Prostate gland (tissue), 2 donors: Measurements from ENCODE around the gene GSTO1. TPM values are rescaled to one million over a fixed set of nuclear protein-coding genes. Genes with fewer than 3 reads are reported as not detected.

Source experiments
- DNase-seq: peaks from one replicate; pipeline ENCODE4 v3.0.0-alpha.2; 2019; ENCODE audit warnings: low spot score
- H3K27ac ChIP-seq, 2 donors: fragments of 200-600 bp; sonication (generic); 2 replicates each; pipeline ENCODE4 v1.5.1; 2017 to 2019
- H3K27me3 ChIP-seq: fragments of 200-600 bp; sonication (generic); replicated peaks from 2 replicates; pipeline ENCODE4 v1.5.1; 2019; ENCODE audit not compliant: insufficient read depth
- H3K36me3 ChIP-seq, 2 donors: fragments of 200-600 bp; sonication (generic); 1 replicate in 1 of 2; 2 replicates in 1 of 2; pipeline versions ENCODE4 v1.5.1 to v1.8.1; 2017 to 2019
- H3K4me1 ChIP-seq: fragments of 200-600 bp; sonication (generic); replicated peaks from 2 replicates; pipeline ENCODE4 v1.5.1; 2019
- H3K4me3 ChIP-seq, 2 donors: fragments of 200-600 bp; sonication (generic); 2 replicates each; pipeline ENCODE4 v1.5.1; 2017 to 2019
- H3K9me3 ChIP-seq: fragments of 200-600 bp; sonication (generic); 2 replicates; pipeline ENCODE4 v1.5.1; 2017
- POLR2A ChIP-seq: fragments of 450-650 bp; IDR thresholded peaks from one replicate; pipeline ENCODE4 v1.6.1; 2016; ENCODE audit warnings: antibody characterized with exemption, mild to moderate bottlenecking
- POLR2AphosphoS5 ChIP-seq: sonication (generic); formaldehyde crosslinking; IDR thresholded peaks from one replicate; pipeline ENCODE4 v1.6.1; 2017; ENCODE audit warnings: antibody characterized with exemption
- WGBS: methylation state at CpG from one replicate; pipeline ENCODE4 v1.1.5; 2018; 5-methylcytosine and 5-hydroxymethylcytosine counted together
- intact Hi-C: fragments of 100-400 bp; cut with DNase I; formaldehyde crosslinking; loops from one replicate; pipeline ENCODE4 v1.14.2; 2022
- total RNA-seq, 2 donors: library from RNA; depleted of rRNA; stranded (reverse); fragments of >200 nt; gene quantifications; one replicate each; pipeline ENCODE4 v1.1.0, GENCODE V29; 2016
- TF ChIP-seq, protein P1 (sequence below), 4 experiments: fragments of 200-600 bp in 2 of 4; fragments of 450-650 bp in 2 of 4; sonication (generic) in 2 of 4; IDR thresholded peaks; 1 replicate in 3 of 4; 2 replicates in 1 of 4; pipeline ENCODE4 v1.5.1; 2016 to 2019; ENCODE audit warnings: antibody characterized with exemption in 4 of 4, mild to moderate bottlenecking in 2 of 4, moderate library complexity in 2 of 4

Gene GSTO1
- total RNA-seq, 2 donors from 2014 or later, result 46.8 to 91.8 TPM

DNA sequence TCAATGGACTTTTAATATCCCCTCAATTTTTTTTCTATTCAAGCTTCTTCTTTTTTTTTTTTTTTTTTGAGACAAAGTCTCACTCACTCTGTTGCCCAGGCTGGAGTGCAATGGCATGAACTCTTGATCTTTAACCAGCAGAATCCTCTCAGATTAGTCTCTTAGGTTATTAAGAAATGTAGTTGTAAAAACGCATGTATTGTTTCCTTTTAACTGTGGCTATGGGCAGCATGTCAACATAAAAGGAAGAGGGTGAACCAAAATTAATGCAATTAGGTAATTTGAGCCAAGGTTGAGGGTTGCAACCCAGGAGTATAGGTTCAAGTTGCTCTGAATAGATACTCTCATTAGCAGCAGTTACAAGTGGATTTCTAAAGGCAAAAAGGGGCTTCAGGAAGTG, 4.3 kb upstream of the GSTO1 start:
- TF ChIP-seq, protein P1, sequence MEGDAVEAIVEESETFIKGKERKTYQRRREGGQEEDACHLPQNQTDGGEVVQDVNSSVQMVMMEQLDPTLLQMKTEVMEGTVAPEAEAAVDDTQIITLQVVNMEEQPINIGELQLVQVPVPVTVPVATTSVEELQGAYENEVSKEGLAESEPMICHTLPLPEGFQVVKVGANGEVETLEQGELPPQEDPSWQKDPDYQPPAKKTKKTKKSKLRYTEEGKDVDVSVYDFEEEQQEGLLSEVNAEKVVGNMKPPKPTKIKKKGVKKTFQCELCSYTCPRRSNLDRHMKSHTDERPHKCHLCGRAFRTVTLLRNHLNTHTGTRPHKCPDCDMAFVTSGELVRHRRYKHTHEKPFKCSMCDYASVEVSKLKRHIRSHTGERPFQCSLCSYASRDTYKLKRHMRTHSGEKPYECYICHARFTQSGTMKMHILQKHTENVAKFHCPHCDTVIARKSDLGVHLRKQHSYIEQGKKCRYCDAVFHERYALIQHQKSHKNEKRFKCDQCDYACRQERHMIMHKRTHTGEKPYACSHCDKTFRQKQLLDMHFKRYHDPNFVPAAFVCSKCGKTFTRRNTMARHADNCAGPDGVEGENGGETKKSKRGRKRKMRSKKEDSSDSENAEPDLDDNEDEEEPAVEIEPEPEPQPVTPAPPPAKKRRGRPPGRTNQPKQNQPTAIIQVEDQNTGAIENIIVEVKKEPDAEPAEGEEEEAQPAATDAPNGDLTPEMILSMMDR (IDR thresholded peaks at IDR 0.05), result no peak
- TF ChIP-seq POLR2A (no peak), POLR2AphosphoS5 (no peak)
- no peaks in the 10 kb centered on the region for H3K9me3 ChIP-seq
- H3K4me3 ChIP-seq, result no peak overlapping the region
- no peaks in the 10 kb centered on the region for H3K36me3 ChIP-seq
- DNase-seq, result no peak
- no peak overlapping the region for H3K27ac ChIP-seq
- H3K4me1 ChIP-seq, result no peaks in the 10 kb centered on the region
- H3K27me3 ChIP-seq, result no peaks in the 10 kb centered on the region
- intact Hi-C loops, result loop anchor here (10.0 kb wide), 1 partner anchor 286 kb away; the partner anchor contains the start of gene SLK
- 18% methylated on average over 1 of the region's 1 CpG for WGBS

DNA sequence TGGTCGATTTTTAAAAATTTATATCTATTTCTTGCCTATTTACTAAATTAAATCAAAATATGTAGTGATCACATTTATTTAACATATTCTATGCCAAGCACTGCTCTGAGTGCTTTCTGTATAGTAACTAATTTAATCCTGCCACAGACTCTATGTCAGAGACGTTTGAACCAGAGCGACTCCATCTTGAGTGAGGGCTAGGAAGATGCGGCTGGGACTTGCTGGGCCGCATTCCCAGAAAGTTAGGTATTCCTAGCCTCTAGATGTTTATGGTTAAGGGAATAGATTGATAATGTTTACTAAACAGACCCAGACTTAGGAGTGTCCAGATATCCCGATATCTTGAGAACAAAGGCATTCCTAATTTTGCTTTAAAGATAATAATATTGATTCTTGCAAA, 3.2 kb upstream of the GSTO1 start:
- H3K27me3 ChIP-seq, result no peaks in the 10 kb centered on the region
- intact Hi-C loops, result loop anchor here (10.0 kb wide), 1 partner anchor 287 kb away; the partner anchor contains the start of gene SLK
- H3K9me3 ChIP-seq, result no peaks in the 10 kb centered on the region
- no peaks in the 10 kb centered on the region for H3K4me1 ChIP-seq
- no peak for DNase-seq
- H3K27ac ChIP-seq, result no peak overlapping the region
- WGBS, result 92% methylated on average over 6 of the region's 6 CpGs
- no peak overlapping the region for H3K4me3 ChIP-seq
- TF ChIP-seq POLR2AphosphoS5 (no peak), POLR2A (no peak)
- TF ChIP-seq, protein P1 (IDR thresholded peaks at IDR 0.05), result no peak
- H3K36me3 ChIP-seq, result no peaks in the 10 kb centered on the region

DNA sequence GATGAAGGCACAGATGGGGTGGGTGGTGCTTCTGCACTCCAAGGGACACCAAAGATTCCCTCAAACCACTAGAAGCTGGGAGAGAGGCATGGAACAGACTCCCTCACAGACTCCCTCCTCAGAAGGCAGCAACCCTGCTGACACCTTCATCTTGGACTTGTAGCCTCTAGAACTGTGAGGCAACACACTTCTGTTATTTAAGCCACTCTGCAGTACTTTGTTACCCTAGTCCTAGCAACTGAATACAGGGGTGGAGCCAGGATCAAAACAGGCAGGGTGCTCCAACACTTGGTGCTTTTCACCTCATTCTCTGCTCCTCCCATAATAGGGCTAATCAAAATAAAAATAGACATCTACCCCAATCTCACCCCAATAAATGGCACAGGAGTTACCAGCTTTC, 2.3 kb upstream of the GSTO1 start:
- H3K27me3 ChIP-seq, result no peaks in the 10 kb centered on the region
- no peak overlapping the region for H3K27ac ChIP-seq
- no peak overlapping the region for H3K4me3 ChIP-seq
- H3K9me3 ChIP-seq, result no peaks in the 10 kb centered on the region
- no peaks in the 10 kb centered on the region for H3K4me1 ChIP-seq
- TF ChIP-seq, protein P1 (IDR thresholded peaks at IDR 0.05), result no peak
- no peak for TF ChIP-seq POLR2A
- TF ChIP-seq POLR2AphosphoS5, result no peak
- intact Hi-C loops, result loop anchor here (10.0 kb wide), 1 partner anchor 288 kb away; the partner anchor contains the start of gene SLK
- DNase-seq, result no peak
- H3K36me3 ChIP-seq, result no peaks in the 10 kb centered on the region

DNA sequence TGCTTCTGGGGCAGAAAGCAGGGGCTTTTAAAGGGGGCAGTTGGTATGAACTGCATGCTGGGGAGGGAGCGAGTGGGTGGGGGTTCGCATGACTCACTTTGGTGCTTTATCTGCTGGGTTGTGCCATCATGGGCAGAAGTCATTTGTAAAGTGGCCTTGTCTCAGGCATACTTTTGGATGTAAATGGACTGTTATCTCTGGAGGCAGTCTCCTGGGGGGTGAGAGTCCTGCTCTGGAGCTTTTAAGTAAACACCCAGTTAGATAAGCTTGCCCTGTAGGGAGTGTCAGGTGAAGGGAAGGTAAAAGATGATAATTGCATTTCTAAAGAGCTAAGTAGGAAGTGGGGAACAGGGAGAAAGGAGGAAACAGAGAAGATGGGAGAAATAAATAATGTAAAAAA, 1.6 kb upstream of the GSTO1 start:
- no peak overlapping the region for H3K4me3 ChIP-seq
- 98% methylated on average over 2 of the region's 2 CpGs for WGBS
- no peaks in the 10 kb centered on the region for H3K4me1 ChIP-seq
- no peaks in the 10 kb centered on the region for H3K9me3 ChIP-seq
- no peak for DNase-seq
- TF ChIP-seq, protein P1 (IDR thresholded peaks at IDR 0.05), result no peak
- no peak for TF ChIP-seq POLR2AphosphoS5
- TF ChIP-seq POLR2A, result no peak
- H3K27ac ChIP-seq, result no peak overlapping the region
- H3K27me3 ChIP-seq, result no peaks in the 10 kb centered on the region
- intact Hi-C loops, result loop anchor here (10.0 kb wide), 1 partner anchor 288 kb away; the partner anchor contains the start of gene SLK
- H3K36me3 ChIP-seq, result no peaks in the 10 kb centered on the region

DNA sequence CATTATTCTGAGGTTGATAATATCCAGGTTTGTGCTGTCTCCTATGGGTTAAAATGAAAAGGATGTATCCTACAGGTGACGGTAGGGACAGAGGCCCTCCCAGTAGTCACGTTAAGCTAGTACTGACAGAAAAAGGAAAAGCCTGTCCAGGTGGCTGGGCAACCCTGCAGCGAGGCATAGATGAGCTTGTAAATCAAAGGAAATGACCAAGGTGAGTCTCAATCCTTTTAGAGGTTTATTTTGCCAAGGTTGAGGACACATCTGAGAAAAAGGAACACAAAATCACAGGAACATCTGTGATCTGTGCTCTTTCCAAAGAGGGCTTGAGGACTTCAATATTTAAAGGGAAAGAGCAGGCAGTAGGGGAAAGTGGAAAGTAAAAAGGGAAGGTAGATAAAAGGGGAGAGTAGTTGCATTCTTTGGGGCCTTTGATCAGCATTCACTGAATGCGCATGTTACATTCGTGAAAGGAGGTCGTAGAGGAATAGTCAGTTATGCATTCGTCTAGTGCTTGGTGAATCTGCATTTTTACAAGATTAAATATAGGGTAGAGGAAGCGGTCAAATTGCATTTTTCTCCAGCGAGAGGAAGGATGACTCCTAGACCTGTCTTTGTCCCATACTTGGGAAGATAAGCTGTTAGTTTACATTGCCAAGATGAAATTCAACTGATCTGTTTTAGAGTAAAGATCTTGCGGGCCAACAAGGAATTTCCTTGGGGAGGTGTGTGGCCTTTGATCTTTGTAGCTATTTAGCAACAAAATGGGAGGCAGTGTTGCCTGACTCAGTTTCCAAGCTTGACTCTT, 884 bp upstream of the GSTO1 start:
- intact Hi-C loops, result loop anchor here (10.0 kb wide), 1 partner anchor 289 kb away; the partner anchor contains the start of gene SLK
- H3K9me3 ChIP-seq, result no peaks in the 10 kb centered on the region
- no peaks in the 10 kb centered on the region for H3K27me3 ChIP-seq
- H3K27ac ChIP-seq, result peak overlapping the region; percentile 93 to 94
- no peak for TF ChIP-seq POLR2A
- TF ChIP-seq, protein P1 (IDR thresholded peaks at IDR 0.05), result no peak
- no peak for TF ChIP-seq POLR2AphosphoS5
- peak overlapping the region in 1 of 2 donors; percentile 77 for H3K4me3 ChIP-seq
- no peaks in the 10 kb centered on the region for H3K36me3 ChIP-seq
- no peaks in the 10 kb centered on the region for H3K4me1 ChIP-seq
- no peak for DNase-seq
- WGBS, result 57% methylated on average over 10 of the region's 10 CpGs
